Measurements from ENCODE around the gene ZNF385D. TPM values are rescaled to one million over a fixed set of nuclear protein-coding genes. Genes with fewer than 3 reads are reported as not detected.

Gene ZNF385D
- total and polyA plus RNA-seq, 2 experiments from 2014 or later, result 2.7 to 12.3 TPM

DNA sequence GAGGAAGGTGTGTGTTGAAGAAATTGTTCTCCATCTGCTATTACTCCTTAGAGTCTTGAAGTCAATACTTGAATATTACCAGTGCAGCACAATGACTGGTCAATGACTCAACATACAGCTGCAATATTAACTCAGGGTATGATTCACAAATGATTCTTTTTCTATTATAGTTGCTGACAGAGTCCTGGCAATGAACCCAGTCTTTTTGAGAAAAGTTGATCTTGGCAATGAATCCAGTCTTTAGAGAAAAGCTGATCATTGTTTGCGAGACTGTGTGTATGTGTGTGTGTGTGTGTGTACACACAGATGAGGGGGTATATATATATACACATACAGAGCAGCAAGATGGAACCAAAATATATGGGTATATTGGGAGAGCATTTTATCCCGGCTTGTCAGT lies 315.1 kb downstream of the ZNF385D start:
- Histone ChIP-seq H3K27me3 (ENCODE audit: insufficient read depth) (no peaks in the 10 kb centered on the region), H3K36me3 (ENCODE audit: insufficient read depth) (no peaks in the 10 kb centered on the region), H3F3A (replicated peaks; ENCODE audit: low read depth) (no peaks in the 10 kb centered on the region), H3K27ac (ENCODE audit: low read depth) (no peak overlapping the region), H2AFZ (no peak overlapping the region), H3K4me2 (no peak overlapping the region), H3K4me1 (ENCODE audit: insufficient read depth) (0 out of 2 replicates have a peak, but pooled peaks cover 5% of the 10 kb centered on the region), H4K20me1 (replicated peaks; ENCODE audit: insufficient read depth) (no peaks in the 10 kb centered on the region), H3K79me2 (replicated peaks; ENCODE audit: insufficient read depth) (no peaks in the 10 kb centered on the region), H3K4me3 (no peak overlapping the region), H3K9me2 (ENCODE audit: insufficient read depth) (no peaks in the 10 kb centered on the region)
- H3K4me3 Mint-ChIP-seq, result no peak overlapping the region
- DNase-seq (ENCODE audit: low spot score), result no peak
- no peak for TF ChIP-seq NANOG (IDR thresholded peaks at IDR 0.05; ENCODE audit: borderline replicate concordance)
- TF ChIP-seq EZH2phosphoT487 (IDR thresholded peaks at IDR 0.05; ENCODE audit: unreplicated experiment), result no peak
- no peak for TF ChIP-seq STAT1 (IDR thresholded peaks at IDR 0.05; ENCODE audit: unreplicated experiment)
- TF ChIP-seq, protein P1, sequence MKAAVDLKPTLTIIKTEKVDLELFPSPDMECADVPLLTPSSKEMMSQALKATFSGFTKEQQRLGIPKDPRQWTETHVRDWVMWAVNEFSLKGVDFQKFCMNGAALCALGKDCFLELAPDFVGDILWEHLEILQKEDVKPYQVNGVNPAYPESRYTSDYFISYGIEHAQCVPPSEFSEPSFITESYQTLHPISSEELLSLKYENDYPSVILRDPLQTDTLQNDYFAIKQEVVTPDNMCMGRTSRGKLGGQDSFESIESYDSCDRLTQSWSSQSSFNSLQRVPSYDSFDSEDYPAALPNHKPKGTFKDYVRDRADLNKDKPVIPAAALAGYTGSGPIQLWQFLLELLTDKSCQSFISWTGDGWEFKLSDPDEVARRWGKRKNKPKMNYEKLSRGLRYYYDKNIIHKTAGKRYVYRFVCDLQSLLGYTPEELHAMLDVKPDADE (IDR thresholded peaks at IDR 0.05), result no peak
- TF ChIP-seq ZNF331 (CRISPR knock-in tag; IDR thresholded peaks at IDR 0.05; ENCODE audit: low read depth), result no peak
- TF ChIP-seq, protein P2, sequence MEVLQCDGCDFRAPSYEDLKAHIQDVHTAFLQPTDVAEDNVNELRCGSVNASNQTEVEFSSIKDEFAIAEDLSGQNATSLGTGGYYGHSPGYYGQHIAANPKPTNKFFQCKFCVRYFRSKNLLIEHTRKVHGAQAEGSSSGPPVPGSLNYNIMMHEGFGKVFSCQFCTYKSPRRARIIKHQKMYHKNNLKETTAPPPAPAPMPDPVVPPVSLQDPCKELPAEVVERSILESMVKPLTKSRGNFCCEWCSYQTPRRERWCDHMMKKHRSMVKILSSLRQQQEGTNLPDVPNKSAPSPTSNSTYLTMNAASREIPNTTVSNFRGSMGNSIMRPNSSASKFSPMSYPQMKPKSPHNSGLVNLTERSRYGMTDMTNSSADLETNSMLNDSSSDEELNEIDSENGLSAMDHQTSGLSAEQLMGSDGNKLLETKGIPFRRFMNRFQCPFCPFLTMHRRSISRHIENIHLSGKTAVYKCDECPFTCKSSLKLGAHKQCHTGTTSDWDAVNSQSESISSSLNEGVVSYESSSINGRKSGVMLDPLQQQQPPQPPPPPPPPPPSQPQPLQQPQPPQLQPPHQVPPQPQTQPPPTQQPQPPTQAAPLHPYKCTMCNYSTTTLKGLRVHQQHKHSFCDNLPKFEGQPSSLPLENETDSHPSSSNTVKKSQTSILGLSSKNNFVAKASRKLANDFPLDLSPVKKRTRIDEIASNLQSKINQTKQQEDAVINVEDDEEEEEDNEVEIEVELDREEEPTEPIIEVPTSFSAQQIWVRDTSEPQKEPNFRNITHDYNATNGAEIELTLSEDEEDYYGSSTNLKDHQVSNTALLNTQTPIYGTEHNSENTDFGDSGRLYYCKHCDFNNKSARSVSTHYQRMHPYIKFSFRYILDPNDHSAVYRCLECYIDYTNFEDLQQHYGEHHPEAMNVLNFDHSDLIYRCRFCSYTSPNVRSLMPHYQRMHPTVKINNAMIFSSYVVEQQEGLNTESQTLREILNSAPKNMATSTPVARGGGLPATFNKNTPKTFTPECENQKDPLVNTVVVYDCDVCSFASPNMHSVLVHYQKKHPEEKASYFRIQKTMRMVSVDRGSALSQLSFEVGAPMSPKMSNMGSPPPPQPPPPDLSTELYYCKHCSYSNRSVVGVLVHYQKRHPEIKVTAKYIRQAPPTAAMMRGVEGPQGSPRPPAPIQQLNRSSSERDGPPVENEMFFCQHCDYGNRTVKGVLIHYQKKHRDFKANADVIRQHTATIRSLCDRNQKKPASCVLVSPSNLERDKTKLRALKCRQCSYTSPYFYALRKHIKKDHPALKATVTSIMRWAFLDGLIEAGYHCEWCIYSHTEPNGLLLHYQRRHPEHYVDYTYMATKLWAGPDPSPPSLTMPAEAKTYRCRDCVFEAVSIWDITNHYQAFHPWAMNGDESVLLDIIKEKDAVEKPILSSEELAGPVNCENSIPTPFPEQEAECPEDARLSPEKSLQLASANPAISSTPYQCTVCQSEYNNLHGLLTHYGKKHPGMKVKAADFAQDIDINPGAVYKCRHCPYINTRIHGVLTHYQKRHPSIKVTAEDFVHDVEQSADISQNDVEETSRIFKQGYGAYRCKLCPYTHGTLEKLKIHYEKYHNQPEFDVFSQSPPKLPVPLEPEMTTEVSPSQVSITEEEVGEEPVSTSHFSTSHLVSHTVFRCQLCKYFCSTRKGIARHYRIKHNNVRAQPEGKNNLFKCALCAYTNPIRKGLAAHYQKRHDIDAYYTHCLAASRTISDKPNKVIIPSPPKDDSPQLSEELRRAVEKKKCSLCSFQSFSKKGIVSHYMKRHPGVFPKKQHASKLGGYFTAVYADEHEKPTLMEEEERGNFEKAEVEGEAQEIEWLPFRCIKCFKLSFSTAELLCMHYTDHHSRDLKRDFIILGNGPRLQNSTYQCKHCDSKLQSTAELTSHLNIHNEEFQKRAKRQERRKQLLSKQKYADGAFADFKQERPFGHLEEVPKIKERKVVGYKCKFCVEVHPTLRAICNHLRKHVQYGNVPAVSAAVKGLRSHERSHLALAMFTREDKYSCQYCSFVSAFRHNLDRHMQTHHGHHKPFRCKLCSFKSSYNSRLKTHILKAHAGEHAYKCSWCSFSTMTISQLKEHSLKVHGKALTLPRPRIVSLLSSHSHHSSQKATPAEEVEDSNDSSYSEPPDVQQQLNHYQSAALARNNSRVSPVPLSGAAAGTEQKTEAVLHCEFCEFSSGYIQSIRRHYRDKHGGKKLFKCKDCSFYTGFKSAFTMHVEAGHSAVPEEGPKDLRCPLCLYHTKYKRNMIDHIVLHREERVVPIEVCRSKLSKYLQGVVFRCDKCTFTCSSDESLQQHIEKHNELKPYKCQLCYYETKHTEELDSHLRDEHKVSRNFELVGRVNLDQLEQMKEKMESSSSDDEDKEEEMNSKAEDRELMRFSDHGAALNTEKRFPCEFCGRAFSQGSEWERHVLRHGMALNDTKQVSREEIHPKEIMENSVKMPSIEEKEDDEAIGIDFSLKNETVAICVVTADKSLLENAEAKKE (CRISPR knock-in tag; IDR thresholded peaks at IDR 0.05), result no peak
- H3K4me1 Mint-ChIP-seq, result peaks cover 7% of the 10 kb centered on the region
- no peaks in the 10 kb centered on the region for H3K36me3 Mint-ChIP-seq (ENCODE audit: low read depth)
- peaks cover 2% of the 10 kb centered on the region for H3K27me3 Mint-ChIP-seq (ENCODE audit: insufficient read depth, low read depth, poor library complexity)
- no peaks in the 10 kb centered on the region for H3K9me3 Mint-ChIP-seq
- no peak overlapping the region for H3K27ac Mint-ChIP-seq
- ATAC-seq, result no peak

All from GM23338 (cell line).